Measurements from ENCODE around the gene MED12L.

Gene MED12L

GRCh38 chr3:151219056-151219455 is 133.6 kb downstream of the MED12L start:
- no peak overlapping the region for H3K4me3 ChIP-seq (replicated peaks; ENCODE audit: insufficient read depth, low read length)
- H3K27me3 ChIP-seq (ENCODE audit: insufficient read depth, poor library complexity, severe bottlenecking): no peaks in the 10 kb centered on the region
- DNase-seq (ENCODE audit: low read depth in 1 of 2, low spot score in 1 of 2): no peak
- no peak overlapping the region for H3K27ac ChIP-seq (replicated peaks)
- TF ChIP-seq REST (IDR thresholded peaks at IDR 0.05; ENCODE audit: insufficient replicate concordance, low read depth) (no peak), POLR2AphosphoS5 (IDR thresholded peaks at IDR 0.05; ENCODE audit: low read depth) (no peak), GABPA (IDR thresholded peaks at IDR 0.05; ENCODE audit: low read depth) (no peak), CTCF (IDR thresholded peaks at IDR 0.05; ENCODE audit: insufficient read depth, low read length) (no peak)

- H3K27me3 ChIP-seq (ENCODE audit: insufficient read depth, poor library complexity, severe bottlenecking): no peaks in the 10 kb centered on the region
- H3K4me3 ChIP-seq (replicated peaks; ENCODE audit: insufficient read depth, low read length): no peak overlapping the region
- H3K27ac ChIP-seq (replicated peaks): no peak overlapping the region
- DNase-seq (ENCODE audit: low read depth in 1 of 2, low spot score in 1 of 2): no peak
- TF ChIP-seq CTCF (IDR thresholded peaks at IDR 0.05; ENCODE audit: insufficient read depth, low read length) (no peak), SPI1 (IDR thresholded peaks at IDR 0.05; ENCODE audit: borderline replicate concordance, low read depth) (no peak)
Observed at GRCh38 chr3:151224268-151224866, 138.9 kb downstream of the MED12L start.

GRCh38 chr3:151225040-151225975 is 139.8 kb downstream of the MED12L start:
- no peak for DNase-seq (ENCODE audit: low read depth in 1 of 2, low spot score in 1 of 2)
- no peak overlapping the region for H3K27ac ChIP-seq (replicated peaks)

More at GRCh38 chr3:151225040-151225975, 139.8 kb downstream of the MED12L start:
- no peaks in the 10 kb centered on the region for H3K27me3 ChIP-seq (ENCODE audit: insufficient read depth, poor library complexity, severe bottlenecking)
- TF ChIP-seq REST (IDR thresholded peaks at IDR 0.05; ENCODE audit: insufficient replicate concordance, low read depth) (no peak), CTCF (IDR thresholded peaks at IDR 0.05; ENCODE audit: insufficient read depth, low read length) (no peak), GABPA (IDR thresholded peaks at IDR 0.05; ENCODE audit: low read depth) (no peak), POLR2AphosphoS5 (IDR thresholded peaks at IDR 0.05; ENCODE audit: low read depth) (no peak), SPI1 (IDR thresholded peaks at IDR 0.05; ENCODE audit: borderline replicate concordance, low read depth) (no peak)
- no peak overlapping the region for H3K4me3 ChIP-seq (replicated peaks; ENCODE audit: insufficient read depth, low read length)
